ENCODE results near the gene MAP1LC3B2. TPM values are rescaled to one million over a fixed set of nuclear protein-coding genes. Genes with fewer than 3 reads are reported as not detected.

Gene MAP1LC3B2
- total and polyA plus RNA-seq, 10 of the 15 experiments (the other 5 are each of a cell fraction or from before 2014, with no cell fraction given), result 0.23 to 2.7 (median 0.72) TPM; not detected in 3

GRCh38 chr12:116552773-116553373, 6.3 kb upstream of the MAP1LC3B2 start:
- WGBS (ENCODE audit: insufficient coverage, insufficient replicate concordance, low lambda C conversion rate, missing lambda C conversion rate), result 81% methylated on average over 17 of the region's 17 CpGs
- Histone ChIP-seq H3K9me3 (replicated peaks; ENCODE audit: control insufficient read depth, insufficient read depth, low read length) (peaks cover 15% of the 10 kb centered on the region; the same call in 2 of the 3 replicates), H3K79me2 (ENCODE audit: control insufficient read depth, insufficient read depth, low read length) (no peaks in the 10 kb centered on the region), H3K4me3 (no peak overlapping the region), H3K27me3 (replicated peaks in 1 of 2; ENCODE audit: control insufficient read depth in 2 of 2, insufficient read depth in 2 of 2, low read length in 1 of 2) (no peaks in the 10 kb centered on the region), H3K27ac (ENCODE audit: control insufficient read depth, insufficient read depth) (no peak overlapping the region), H3K4me2 (ENCODE audit: control insufficient read depth, insufficient read depth) (no peak overlapping the region), H4K20me1 (ENCODE audit: control insufficient read depth, insufficient read depth) (no peaks in the 10 kb centered on the region), H2AFZ (ENCODE audit: control insufficient read depth, low read depth, low read length) (no peak overlapping the region), H3K36me3 (ENCODE audit: control insufficient read depth in 2 of 2, insufficient read depth in 2 of 2, low read length in 1 of 2) (no peaks in the 10 kb centered on the region), H3K4me1 (ENCODE audit: control insufficient read depth, insufficient read depth, low read length) (peaks cover 17% of the 10 kb centered on the region), H3K9ac (ENCODE audit: control insufficient read depth, insufficient read depth, low read length) (no peak overlapping the region)
- intact Hi-C loops (cut with micrococcal nuclease; ENCODE audit: unreplicated experiment) (no loop called here), in situ Hi-C loops (cut with MboI) (no loop called here)
- ChIA-PET SMC1A (ENCODE audit: uncharacterized antibody, unreplicated experiment) (no interaction called here), CTCF (no interaction called here), POLR2A (no interaction called here), RAD21 (ENCODE audit: unreplicated experiment) (no interaction called here)
- TF ChIP-seq NBN (IDR thresholded peaks at IDR 0.05), result no peak
- no peak for TF ChIP-seq EED (IDR thresholded peaks at IDR 0.05; ENCODE audit: low read depth)
- peak in 1 of 2 experiments; percentile 39; a peak in 1 of 3 replicates for TF ChIP-seq EGR1 (IDR thresholded peaks at IDR 0.05; ENCODE audit: borderline replicate concordance in 1 of 2, low read depth in 2 of 2, low read length in 2 of 2)
- FAIRE-seq (no peak), DNase-seq (ENCODE audit: low read depth, low spot score) (no peak), ATAC-seq (no peak)
- BruUV-seq (replicated peaks), result no TSS peak

GRCh38 chr12:116556356-116556952, 2.7 kb upstream of the MAP1LC3B2 start:
- ATAC-seq (no peak), FAIRE-seq (no peak), DNase-seq (ENCODE audit: low read depth, low spot score) (no peak)
- no peaks in the 10 kb centered on the region for H3K36me3 ChIP-seq (ENCODE audit: control insufficient read depth in 2 of 2, insufficient read depth in 2 of 2, low read length in 1 of 2)
- H3K79me2 ChIP-seq (ENCODE audit: control insufficient read depth, insufficient read depth, low read length), result no peaks in the 10 kb centered on the region
- TF ChIP-seq HDAC6 (IDR thresholded peaks at IDR 0.05; ENCODE audit: unreplicated experiment) (no peak), FOXK2 (IDR thresholded peaks at IDR 0.05) (no peak), MLLT1 (IDR thresholded peaks at IDR 0.05) (no peak), IKZF1 (conservative IDR thresholded peaks at IDR 0.05) (no peak), RFX5 (IDR thresholded peaks at IDR 0.05; ENCODE audit: low read depth, low read length) (no peak), IRF3 (IDR thresholded peaks at IDR 0.05) (no peak), BMI1 (IDR thresholded peaks at IDR 0.05; ENCODE audit: borderline replicate concordance) (no peak), CEBPB (IDR thresholded peaks at IDR 0.05; ENCODE audit: borderline replicate concordance in 1 of 2, low read depth in 2 of 2, low read length in 2 of 2) (no peak)
- no peak overlapping the region for H3K4me2 ChIP-seq (ENCODE audit: control insufficient read depth, insufficient read depth)
- ChIA-PET CTCF (interaction anchor here (1.0 to 1.1 kb wide), 3 partner anchors 18 to 218 kb away, joined by 3 to 5 read pairs (median 4); no protein-coding TSS in a partner anchor), RAD21 (ENCODE audit: unreplicated experiment) (no interaction called here), POLR2A (interaction anchor here (0.6 to 0.9 kb wide), 3 partner anchors 11 to 23 kb away, joined by 3 to 5 read pairs (median 4); no protein-coding TSS in a partner anchor), SMC1A (ENCODE audit: uncharacterized antibody, unreplicated experiment) (interaction anchor here (0.8 to 2.1 kb wide), 4 partner anchors 8 to 278 kb away, joined by 3 to 7 read pairs (median 3); no protein-coding TSS in a partner anchor)
- H3K9me3 ChIP-seq (replicated peaks; ENCODE audit: control insufficient read depth, insufficient read depth, low read length), result peaks cover 17% of the 10 kb centered on the region
- in situ Hi-C loops (cut with MboI), result no loop called here
- no peak overlapping the region for H3K27ac ChIP-seq (ENCODE audit: control insufficient read depth, insufficient read depth)
- no peak overlapping the region for H2AFZ ChIP-seq (ENCODE audit: control insufficient read depth, low read depth, low read length)
- peaks cover 32% of the 10 kb centered on the region for H3K4me1 ChIP-seq (ENCODE audit: control insufficient read depth, insufficient read depth, low read length)
- H3K4me3 ChIP-seq, result no peak overlapping the region
- WGBS (ENCODE audit: insufficient coverage, insufficient replicate concordance, low lambda C conversion rate, missing lambda C conversion rate), result 90% methylated on average over 6 of the region's 6 CpGs
- H3K9ac ChIP-seq (ENCODE audit: control insufficient read depth, insufficient read depth, low read length), result no peak overlapping the region
- no peaks in the 10 kb centered on the region for H3K27me3 ChIP-seq (replicated peaks in 1 of 2; ENCODE audit: control insufficient read depth in 2 of 2, insufficient read depth in 2 of 2, low read length in 1 of 2)
- no peaks in the 10 kb centered on the region for H4K20me1 ChIP-seq (ENCODE audit: control insufficient read depth, insufficient read depth)
- intact Hi-C loops (cut with micrococcal nuclease; ENCODE audit: unreplicated experiment), result no loop called here
- BruUV-seq (replicated peaks), result no TSS peak
